ENCODE measurements around the gene RAB37. TPM values are rescaled to one million over a fixed set of nuclear protein-coding genes. Genes with fewer than 3 reads are reported as not detected.
A peak's percentile ranks its signal among the peaks of the same experiment; 100 is the strongest.

Gene RAB37
- total and polyA plus RNA-seq, 2 of the 8 experiments (the other 6 are each of a cell fraction or from before 2014, with no cell fraction given), result 5.5 to 6.1 TPM

- WGBS, 2 experiments (ENCODE audit: extremely low coverage in 1 of 2, insufficient coverage in 1 of 2, insufficient read length in 1 of 2, insufficient replicate concordance in 2 of 2, low coverage in 1 of 2, low lambda C conversion rate in 2 of 2, missing lambda C conversion rate in 1 of 2), result 90 to 100% methylated on average over 1 to 9 of the region's 9 CpGs
- no peak overlapping the region for H2BK120ac ChIP-seq (replicated peaks; ENCODE audit: low read depth, low read length)
- H4K5ac ChIP-seq (ENCODE audit: insufficient read length, low read depth, low read length), result no peak overlapping the region
- peaks cover 0 to 32% (median 18%) of the 10 kb centered on the region in 4 experiments; a peak in 6 of 7 replicates for H3K4me1 ChIP-seq (replicated peaks in 1 of 4; ENCODE audit: control insufficient read depth in 3 of 4, insufficient read depth in 4 of 4, low read length in 3 of 4)
- H2AK5ac ChIP-seq (ENCODE audit: low read depth, low read length), result no peak overlapping the region
- no peak overlapping the region; a peak in 1 of 4 replicates for H3K4me2 ChIP-seq (ENCODE audit: insufficient read depth in 1 of 2, low read depth in 2 of 2, low read length in 2 of 2)
- peak; percentile 22; the same call in 1 of the 2 replicates for TF ChIP-seq CEBPB (IDR thresholded peaks at IDR 0.05; ENCODE audit: low read depth, low read length)
- TF ChIP-seq SP1 (IDR thresholded peaks at IDR 0.05; ENCODE audit: low read depth, low read length), result no peak
- FAIRE-seq (no peak), DNase-seq (ENCODE audit: low read depth in 1 of 2, low spot score in 2 of 2) (no peak)
- H3K9ac ChIP-seq (replicated peaks in 1 of 4; ENCODE audit: extremely low read depth in 1 of 4, low read depth in 3 of 4, low read length in 3 of 4), result no peak overlapping the region
- no peak overlapping the region for H2BK15ac ChIP-seq (ENCODE audit: low read length)
- H4K91ac ChIP-seq (replicated peaks; ENCODE audit: insufficient read length, low read length), result no peak overlapping the region
- H3K14ac ChIP-seq (ENCODE audit: insufficient read length), result no peak overlapping the region
- H4K8ac ChIP-seq (ENCODE audit: extremely low read depth, insufficient read depth, low read length), result no peak overlapping the region
- no peak overlapping the region for H2BK20ac ChIP-seq (ENCODE audit: low read length)
- H3K27me3 ChIP-seq (replicated peaks in 1 of 4; ENCODE audit: control insufficient read depth in 3 of 4, extremely low read depth in 1 of 4, insufficient read depth in 3 of 4, low read length in 3 of 4), result no peaks in the 10 kb centered on the region
- peaks cover 24% of the 10 kb centered on the region for H3K79me1 ChIP-seq (ENCODE audit: low read depth, low read length)
- no peaks in the 10 kb centered on the region for H3K9me3 ChIP-seq (ENCODE audit: insufficient read depth in 2 of 2, low read depth in 1 of 2, low read length in 1 of 2)
- no peak overlapping the region for H3K27ac ChIP-seq (ENCODE audit: low read depth, low read length)
- no peak overlapping the region for H3K23ac ChIP-seq (ENCODE audit: insufficient read length)
- no peak overlapping the region for H3K18ac ChIP-seq (ENCODE audit: extremely low read depth, low read length)
- H3K4ac ChIP-seq (replicated peaks; ENCODE audit: insufficient read length, low read depth, low read length), result no peak overlapping the region
- peaks cover 7 to 80% of the 10 kb centered on the region in 2 experiments; a peak in 3 of 4 replicates for H3K79me2 ChIP-seq (ENCODE audit: control insufficient read depth in 1 of 2, insufficient read depth in 2 of 2, low read length in 2 of 2)
- CTCF ChIA-PET (ENCODE audit: partially characterized antibody), result interaction anchor here (1.0 to 15.7 kb wide), 6 partner anchors 6 to 106 kb away, joined by 3 to 231 read pairs (median 22); partner anchors contain the start of genes NAT9 and RAB37
- H3K56ac ChIP-seq (replicated peaks; ENCODE audit: insufficient read length, low read depth, low read length), result no peak overlapping the region
- peaks cover 19 to 34% of the 10 kb centered on the region in 2 experiments for H4K20me1 ChIP-seq (replicated peaks in 1 of 2; ENCODE audit: control insufficient read depth in 1 of 2, insufficient read depth in 2 of 2, low read length in 2 of 2)
- H2BK5ac ChIP-seq (ENCODE audit: low read depth, low read length), result no peak overlapping the region
- no peak overlapping the region for H2BK12ac ChIP-seq (ENCODE audit: low read depth, low read length)
- H2AFZ ChIP-seq (ENCODE audit: low read length), result no peak overlapping the region
- no peak overlapping the region for H3K4me3 ChIP-seq (ENCODE audit: extremely low read depth in 1 of 4, insufficient read depth in 2 of 4, low read depth in 3 of 4, low read length in 4 of 4)
- peaks cover 0 to 5% (median 0%) of the 10 kb centered on the region in 4 experiments; a peak in 1 of 8 replicates for H3K36me3 ChIP-seq (ENCODE audit: control insufficient read depth in 2 of 4, insufficient read depth in 4 of 4, low read length in 3 of 4)
- POLR2A ChIA-PET (ENCODE audit: partially characterized antibody), result interaction anchor here (1.2 to 9.3 kb wide), 5 partner anchors 10 to 22 kb away, joined by 3 to 70 read pairs (median 54); partner anchors contain the start of genes NAT9 and RAB37
- H3K23me2 ChIP-seq (ENCODE audit: low read depth, low read length), result peaks cover 11% of the 10 kb centered on the region
Measured at GRCh38 chr17:74752415-74752814, 15.4 kb downstream of the RAB37 start.

Data from H1 (cell line).